Dedifferentiated amniotic fluid mesenchymal stem cell (primary cell): ENCODE data around the gene ATOH8.

Source experiments
- DNase-seq: peaks from one replicate; pipeline ENCODE4 v3.0.0-alpha.2; 2016; ENCODE audit errors: extremely low spot score

ATOH8 gene

DNA sequence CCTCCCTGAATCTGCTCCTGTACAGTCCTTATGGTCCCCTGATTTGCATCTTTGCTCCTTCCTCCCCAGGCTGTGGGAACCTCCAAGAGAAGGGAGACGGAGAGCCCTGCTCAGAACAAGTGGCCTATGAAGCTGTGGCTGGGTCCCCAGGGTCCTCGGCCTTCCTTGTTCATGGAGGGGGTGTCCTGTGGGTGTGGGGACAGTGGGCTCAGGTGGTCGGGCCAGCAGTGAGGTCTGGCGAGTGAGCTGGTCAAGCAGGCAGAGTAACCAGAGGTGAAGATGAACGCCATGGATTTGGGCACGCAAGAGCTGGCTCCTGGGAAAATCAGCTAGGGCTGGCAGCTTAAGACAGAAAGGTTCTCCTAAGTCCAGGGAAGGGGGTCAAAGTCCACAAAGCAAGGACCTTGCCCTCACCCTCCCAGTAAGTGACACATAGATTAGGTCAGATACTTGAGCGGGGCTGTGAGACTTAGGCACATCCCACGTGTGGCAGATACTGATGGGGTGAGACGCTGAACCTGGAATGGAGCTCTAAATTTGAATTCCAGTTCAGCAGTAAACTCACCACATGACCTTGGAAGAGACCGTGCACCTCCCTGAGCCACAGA lies 34.8 kb upstream of the ATOH8 start:
- no peak for DNase-seq

DNA sequence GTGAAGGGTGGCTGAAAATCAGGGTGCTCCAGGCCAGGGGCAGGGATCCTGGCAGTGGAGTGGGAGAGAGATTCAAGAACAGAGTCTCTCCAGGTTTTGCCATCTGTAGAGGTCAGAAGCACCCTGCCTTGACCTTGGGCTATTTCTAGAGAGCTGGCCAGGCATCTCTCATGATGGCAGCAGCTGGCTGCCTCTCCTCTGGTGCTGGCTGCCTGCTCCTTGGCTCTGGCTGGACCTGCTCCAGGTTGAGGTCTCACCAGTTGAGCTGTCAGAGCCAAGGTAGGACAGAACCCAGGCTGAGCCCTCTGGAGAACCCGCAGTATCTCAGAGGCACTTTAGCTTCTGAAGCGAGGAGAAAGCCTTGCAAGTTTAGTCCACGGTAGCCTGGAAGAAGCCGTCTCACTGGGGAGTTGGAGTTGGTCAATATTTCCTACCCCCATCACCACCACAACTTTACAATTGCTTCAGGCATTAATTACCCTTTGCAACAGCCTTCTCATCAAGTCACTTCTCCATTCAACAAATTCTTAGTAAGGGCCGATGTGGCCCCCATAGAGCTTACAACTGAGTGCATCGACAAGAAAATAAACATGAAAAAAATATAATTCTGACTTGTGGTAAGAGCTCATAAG lies 34.1 kb upstream of the ATOH8 start:
- DNase-seq = no peak

DNA sequence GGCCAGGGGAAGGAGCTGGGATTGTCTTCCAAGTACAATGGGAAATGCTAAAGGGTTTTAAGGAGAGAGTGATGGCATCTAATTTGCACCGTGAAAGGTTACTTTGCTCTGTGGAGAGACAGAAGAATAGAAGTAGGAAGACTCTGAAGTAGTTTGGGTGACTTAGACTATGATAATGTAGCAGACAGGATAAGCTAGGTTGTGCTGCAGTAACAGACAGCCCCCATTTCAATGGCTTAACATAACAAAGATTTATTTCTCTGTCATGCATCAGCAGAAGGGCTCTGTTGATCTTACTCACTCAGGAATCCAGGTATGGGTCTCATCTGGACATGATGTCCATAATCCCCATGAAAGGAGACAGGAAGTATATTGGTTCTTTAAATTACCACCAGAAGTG lies 33.3 kb upstream of the ATOH8 start:
- DNase-seq = no peak

DNA sequence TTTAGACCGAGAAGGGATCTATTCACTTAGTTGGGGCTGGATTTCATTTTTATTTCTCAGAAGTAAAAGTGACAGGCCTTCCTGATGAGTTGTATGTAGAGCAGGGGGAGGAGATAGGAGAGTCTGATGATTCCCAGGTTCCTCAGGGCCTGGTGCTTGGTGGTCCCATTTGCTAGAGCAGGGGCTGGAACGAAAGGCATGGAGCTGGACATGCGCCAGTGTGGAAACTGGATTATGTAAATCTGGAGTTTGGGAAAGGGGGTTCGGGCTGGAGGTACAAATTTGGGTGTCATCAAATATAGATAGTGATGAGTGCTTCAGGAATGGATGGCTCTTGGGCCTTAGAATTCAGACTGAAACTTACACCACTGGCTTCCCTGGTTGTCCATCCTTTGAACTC lies 32.1 kb upstream of the ATOH8 start:
- no peak for DNase-seq

DNA sequence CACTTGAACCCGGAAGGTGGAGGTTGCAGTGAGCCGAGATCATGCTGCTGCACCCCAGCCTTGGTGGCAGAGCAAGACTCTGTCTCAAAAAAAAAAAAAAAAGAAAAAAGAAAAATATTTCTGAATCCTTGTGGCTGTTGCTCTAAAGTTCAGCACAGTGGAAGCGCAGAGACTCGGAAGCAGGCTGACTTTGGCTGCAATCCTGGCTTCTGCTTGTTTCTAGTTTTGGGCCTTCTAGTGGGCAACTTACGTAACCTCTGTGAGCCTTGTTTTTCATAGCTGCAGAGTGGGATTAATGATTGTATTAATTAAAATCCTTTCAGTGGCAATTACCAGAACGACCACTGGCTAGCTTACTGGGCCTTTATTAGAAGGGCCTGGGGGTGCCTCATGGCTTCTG lies 31.3 kb upstream of the ATOH8 start:
- DNase-seq = no peak

DNA sequence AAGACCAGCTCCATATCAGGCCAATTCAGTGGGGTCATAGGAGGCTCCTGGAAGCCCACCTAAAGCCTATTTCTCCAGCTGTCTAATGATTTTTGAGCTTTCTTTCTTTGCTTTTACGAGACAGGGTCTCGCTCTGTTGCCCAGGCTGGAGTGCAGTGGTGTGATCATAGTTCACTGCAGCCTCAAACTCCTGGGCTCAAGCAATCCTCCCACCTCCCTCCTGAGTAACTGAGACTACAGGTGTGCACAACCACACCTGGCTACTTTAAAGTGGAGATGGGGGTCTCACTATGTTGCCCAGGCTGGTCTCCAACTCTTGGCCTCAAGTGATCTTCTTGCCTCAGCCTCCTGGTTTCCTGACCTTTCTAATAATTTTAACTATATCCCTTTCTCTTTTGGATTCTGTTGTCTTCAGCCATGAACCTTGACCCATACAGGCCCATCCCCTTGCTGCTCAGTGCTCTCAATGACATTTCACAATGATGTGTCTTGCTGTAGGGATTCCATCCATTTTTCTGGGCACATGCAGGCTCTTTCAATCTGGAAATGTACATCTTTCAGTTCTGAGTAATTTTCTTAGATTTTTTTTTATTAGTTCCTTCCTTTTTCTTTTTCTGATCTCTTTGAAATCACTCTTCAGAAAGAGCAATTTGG lies 30.0 kb upstream of the ATOH8 start:
- DNase-seq = no peak

DNA sequence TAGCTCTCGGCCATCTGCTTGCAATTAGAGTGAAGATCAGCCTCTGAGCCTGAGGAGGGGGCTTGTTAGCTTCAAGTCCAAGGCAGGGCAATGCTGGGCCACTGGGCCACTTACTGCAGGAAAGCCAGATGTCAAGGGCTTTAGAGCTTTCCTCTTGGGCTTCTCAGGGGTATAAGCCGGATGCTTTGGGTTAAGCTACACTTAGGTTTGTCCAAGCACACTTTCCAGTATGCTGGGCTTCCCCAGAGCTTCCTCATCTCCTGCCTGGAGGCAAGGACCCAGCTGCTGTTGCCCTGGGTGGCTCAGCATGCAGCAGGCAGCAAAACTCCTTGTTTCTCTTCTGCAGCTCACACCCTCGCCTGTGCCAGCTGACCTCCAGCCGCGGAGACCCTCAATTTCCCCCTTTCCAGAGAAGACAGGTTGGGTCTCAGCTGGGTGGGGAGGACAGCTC lies 29.0 kb upstream of the ATOH8 start:
- no peak for DNase-seq

DNA sequence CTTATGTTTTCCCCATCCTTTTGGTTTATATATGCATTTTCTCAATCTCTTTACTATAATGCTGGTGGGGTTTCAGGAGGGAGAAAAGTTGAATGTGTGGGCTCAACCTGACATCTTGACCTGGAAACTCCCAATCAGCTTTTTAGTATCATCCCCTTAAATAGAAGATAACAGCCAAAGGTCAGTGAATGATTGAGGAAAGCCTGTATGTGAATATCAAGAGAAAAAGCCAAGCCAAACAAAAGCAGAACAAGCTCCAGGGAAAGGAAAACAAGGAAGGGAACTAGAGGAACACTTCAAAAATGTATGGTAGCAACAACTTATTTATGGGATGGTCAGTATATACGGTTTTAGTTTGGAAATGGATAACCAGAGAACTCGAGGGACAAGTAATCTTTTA lies 28.3 kb upstream of the ATOH8 start:
- no peak for DNase-seq

DNA sequence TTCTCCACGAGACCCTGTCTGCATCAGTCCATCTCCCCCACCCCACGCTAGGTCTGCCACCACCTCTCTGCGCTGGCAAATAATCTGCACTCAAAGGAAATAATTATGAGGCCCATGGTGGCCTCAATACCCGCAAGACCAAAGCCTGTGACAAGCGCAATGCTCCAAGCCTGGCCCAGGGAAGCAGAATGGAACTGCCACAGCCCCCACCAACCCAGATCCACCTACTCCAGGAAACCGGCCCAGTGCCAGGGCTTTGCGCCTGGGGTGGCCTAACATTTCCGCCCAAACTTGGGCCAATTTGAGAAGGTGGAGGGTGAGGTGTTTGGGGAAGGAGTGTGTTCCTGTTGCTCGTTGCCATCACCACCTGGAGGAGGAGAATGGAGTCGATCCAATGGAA lies 26.0 kb upstream of the ATOH8 start:
- DNase-seq = no peak

DNA sequence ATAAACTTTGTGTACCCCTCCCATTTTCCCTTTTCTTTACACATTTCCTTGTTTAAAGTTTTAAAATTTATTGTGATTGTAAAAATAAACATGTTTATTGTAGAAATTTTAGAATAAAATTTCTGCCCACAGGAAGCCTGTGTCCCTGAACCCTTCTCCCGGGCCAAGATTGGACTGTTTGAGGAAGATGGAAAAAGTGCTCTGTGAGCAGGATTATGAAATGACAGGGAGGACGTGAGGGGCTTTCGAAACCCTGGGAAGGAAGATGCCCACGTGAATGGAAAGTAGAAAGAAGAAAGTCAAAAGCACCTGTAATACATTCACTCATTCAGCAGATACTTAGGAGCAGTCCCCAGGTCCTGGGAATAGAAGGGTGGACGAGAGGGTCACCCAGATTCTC lies 25.4 kb upstream of the ATOH8 start:
- no peak for DNase-seq

DNA sequence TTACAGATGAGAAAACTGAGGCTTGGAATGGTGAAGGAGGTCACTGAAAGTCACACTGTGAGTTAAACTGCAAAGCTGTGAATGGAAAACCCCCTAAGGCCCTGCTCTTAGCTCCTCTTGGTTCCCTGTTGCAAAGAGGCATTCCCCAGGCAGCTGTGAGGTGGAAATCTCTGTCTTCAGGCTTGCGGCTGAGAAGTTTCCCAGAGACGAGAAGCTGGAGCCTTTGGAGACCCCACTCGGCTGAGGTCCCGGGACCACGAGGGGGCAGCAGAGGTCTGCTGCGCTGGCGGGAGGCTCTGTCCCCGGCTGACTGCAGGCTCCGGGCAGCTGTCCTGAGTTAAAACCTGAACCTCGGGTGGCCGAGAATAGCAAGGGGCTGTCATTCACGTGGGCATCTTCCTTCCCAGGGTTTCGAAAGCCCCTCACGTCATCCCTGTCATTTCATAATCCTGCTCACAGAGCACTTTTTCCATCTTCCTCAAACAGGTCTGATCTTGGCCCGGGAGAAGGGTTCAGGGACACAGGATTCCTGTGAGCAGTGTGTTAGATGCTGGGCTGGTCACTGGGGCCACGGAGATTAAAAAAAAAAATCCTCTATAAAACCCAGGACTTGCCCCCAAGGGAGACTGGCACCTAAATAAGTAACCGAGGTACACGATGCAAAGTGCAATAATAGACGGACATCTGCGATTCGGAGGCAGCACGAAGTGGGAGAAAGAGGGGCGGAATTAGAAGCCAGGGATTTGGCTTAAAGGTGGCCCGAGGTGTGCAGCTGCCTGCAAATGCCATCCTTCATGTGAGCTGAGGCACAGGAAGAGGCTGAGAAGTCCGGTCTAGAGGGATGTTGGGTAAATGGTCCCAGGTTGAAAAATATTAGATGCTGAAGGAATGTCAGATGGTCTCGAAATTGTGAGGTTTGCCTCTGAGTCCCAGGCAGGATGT lies 24.6 kb upstream of the ATOH8 start:
- DNase-seq = peak; percentile 71

DNA sequence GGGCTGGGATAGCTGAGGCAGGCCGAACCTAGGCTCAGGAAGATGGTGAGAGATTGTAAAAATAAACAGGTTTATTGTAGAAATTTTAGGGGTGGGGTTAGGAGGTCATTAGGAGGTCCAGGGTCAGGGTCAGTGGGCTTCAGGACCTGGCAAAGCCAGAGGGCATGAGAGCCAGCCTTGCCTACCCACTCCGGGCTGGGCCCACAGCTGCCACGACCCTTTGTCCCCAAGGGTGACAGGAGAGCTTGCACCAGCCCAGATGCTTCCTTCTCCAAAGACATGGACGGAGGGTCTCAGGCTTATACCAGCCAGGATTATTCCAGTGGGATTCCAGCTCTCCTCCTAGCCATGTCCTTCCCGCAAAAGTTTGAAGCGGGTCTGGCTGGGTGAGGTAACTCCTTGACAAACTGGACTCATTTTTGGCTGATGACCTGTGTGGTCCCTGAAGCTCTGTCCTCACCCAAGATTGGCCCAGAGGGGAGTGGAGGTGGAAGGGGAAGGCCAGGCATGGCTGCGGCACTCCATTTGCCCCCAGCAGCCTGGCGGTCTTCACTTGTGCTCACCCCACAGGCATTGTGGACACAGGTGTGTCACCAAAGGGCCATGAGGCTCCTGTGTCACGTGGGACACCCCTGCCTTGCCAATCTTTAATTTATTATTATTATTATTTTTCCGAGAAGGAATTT lies 23.8 kb upstream of the ATOH8 start:
- DNase-seq = no peak

DNA sequence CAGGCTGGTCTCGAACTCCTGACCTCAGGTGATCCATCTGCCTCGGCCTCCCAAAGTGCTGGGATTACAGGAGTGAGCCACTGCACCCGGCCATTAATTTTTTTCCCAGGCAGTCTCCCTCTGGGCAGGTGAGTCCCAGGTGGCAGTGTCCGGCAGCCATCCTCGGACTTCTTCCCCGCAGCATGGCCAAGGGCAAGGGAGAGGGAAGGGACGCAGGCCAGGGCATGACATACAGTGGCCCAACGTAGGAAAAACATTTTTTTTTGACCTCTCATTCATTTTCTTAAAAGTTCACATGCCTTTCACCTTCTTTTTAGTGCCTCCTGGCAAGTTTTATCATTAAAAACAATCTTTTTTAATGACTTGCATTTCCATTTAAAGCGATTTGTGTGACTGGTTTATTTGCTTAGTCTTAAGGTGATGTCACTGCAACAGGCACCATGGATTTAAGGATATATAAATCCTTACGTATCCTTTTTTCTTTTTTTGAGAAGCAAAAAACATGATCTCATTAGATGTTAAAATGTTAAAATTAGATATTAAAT lies 23.0 kb upstream of the ATOH8 start:
- no peak for DNase-seq

DNA sequence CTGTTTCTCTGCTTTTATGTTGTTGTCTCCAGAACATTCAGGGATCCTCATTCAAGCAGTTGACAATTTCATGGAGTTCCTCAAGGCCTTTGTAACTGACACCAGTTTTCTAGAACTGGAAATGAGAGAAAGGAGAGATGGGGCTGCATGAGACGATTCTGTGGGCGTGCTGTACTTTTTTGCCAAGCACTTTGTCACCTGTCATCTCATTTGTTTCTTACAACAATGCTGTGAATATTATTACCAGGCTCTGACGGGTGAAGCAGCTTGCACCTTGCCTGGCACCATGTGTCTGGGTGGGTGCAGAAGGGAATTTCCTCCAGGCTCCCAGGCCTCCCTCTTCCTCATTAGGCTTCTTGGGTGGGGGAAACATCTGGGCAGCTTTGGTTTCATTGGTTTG lies 22.2 kb upstream of the ATOH8 start:
- DNase-seq = no peak

DNA sequence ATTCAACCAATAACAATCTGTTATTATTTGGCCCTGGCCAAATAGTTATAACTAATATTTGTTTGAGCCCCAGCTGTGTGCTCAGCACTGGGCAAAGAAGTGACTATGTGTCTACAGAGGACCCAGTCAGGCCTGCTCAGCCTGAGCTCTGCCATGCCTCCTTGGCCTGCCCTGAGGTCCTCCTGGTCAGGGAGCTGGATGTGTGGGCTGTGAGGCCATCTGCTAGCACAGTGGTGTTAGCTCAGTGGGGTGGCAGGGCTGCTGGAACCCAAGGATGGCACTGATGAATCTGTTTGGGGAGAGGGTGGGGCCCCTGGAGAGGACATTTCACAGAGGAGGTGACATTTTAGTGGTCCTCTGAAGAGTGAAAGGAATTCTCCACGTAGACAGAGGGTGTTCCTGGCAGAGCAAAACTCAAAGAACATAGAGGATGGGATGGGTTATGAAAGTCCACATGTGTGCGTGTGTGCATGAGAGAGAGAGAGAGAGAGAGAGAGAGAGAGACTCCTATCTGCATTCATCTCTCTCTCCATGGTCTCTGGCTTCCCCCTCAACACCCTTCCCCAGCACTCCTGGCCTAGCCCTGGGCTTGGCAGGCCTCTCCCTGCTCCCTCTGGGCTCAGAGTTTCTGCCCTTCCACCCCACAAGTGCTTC lies 21.2 kb upstream of the ATOH8 start:
- DNase-seq = no peak

DNA sequence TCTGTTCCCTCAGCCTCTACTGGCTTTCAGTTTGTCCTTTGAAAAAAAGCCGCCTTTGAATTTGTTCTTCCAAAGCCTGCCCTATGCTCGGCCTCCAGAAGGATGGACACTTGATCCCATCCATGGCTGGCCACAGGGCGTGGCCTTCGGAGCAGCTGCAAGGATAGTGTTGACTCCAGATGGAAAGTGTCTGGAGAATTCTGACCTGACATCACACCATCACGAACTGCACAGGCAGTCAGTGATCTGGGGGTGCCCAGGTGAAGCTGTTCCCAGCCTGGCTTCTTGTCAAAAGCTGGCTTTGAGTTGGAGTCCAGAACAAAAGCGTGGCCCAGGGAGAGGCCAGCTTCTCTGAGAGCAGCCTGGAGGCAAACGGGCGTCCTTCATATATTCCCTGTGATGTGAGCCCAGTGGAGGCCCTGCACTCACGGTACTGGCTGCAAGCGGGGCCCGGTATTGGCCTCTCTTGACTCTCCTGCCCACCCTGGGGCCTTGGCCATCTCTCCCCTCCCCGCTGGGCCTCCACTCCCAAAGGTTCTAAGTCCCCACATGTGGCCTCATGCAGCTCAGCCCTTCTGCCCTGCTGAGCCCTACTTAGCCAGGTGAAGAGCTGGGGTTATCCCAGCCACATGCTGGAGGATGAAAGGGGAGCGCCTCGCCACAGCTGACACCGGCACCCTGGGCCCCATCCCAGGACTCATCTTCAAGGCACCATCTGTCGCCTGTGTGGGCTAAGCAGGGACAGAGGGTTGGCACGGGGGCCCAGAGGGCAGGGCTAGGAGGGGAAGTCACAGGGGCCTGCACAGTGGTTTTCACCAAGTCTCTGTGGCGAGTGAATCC lies 20.4 kb upstream of the ATOH8 start:
- no peak for DNase-seq

DNA sequence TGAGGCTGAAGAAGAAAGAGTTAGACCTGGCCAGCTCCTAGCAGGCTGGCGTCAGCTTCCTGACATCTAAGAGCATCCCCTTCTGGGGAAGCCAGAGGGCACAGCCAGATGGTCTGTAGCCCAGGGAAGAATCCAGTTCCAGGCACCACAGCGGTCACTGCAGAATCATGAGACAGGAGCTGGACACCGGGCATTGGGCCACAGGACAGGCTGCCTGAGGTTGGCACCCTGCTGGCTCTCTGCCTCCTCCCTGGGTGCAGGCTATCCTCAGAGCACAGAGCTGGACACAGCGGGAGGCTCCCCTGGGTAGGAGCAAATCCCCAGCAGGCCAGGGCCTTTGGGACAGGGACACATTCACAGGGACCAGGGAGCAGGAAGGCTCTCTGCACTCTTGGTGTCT lies 19.8 kb upstream of the ATOH8 start:
- no peak for DNase-seq

DNA sequence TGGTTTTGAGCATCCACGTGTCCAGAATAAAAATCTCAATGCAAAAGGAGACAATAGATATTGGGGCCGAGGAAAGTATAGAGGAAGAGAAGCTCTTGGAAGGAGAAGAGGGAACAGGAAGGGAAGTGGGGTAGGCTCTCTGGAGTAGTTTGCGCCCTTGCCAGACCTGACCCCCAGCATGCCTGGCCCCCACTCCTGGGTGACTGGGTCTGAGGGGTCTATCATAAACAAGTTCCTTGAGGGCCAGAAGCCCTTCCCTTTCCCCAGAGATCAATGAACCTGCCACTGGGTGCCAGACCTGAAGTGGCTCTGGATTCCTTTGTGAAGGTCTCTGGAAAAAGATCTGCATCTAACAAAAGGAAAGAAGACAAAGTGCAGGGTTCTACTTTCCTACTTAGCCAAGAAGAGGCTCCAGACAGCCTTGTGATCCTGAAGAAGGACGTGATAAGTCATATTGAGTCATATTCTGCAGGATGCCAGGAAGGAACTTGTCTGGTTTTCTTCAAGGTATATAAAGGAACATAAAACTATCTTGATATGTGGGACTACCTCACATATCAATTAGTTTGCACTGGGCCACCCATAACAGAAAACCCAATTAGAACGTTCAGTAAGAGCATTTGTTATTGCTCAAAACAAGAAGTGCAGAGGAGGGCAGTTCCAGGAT lies 18.7 kb upstream of the ATOH8 start:
- DNase-seq = no peak

DNA sequence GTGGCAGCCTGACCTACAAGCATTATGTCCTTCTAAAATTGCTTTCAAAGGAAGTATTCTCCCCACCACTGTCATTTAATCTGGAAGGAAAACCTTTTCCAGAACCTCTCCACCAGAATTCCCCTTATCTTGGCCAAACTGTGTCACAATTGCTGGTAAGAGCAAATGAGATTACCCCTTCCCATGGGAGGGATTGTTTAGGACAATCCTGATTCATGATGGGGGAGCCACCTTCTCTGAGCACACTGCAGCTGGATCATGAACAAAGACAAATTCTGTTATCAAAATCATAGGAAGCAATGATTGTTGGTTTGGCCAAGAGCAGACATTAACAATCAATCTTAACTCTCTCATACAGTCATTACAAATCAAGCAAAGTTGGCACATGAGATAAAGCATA lies 18.1 kb upstream of the ATOH8 start:
- no peak for DNase-seq
